ENCODE data around the gene ERFL.

ERFL gene

GRCh38 chr19:41929536-41930071, 1.4 kb upstream of the ERFL start:
- Histone ChIP-seq H3K4me3 (no peak overlapping the region), H3K27ac (no peak overlapping the region)

DNA sequence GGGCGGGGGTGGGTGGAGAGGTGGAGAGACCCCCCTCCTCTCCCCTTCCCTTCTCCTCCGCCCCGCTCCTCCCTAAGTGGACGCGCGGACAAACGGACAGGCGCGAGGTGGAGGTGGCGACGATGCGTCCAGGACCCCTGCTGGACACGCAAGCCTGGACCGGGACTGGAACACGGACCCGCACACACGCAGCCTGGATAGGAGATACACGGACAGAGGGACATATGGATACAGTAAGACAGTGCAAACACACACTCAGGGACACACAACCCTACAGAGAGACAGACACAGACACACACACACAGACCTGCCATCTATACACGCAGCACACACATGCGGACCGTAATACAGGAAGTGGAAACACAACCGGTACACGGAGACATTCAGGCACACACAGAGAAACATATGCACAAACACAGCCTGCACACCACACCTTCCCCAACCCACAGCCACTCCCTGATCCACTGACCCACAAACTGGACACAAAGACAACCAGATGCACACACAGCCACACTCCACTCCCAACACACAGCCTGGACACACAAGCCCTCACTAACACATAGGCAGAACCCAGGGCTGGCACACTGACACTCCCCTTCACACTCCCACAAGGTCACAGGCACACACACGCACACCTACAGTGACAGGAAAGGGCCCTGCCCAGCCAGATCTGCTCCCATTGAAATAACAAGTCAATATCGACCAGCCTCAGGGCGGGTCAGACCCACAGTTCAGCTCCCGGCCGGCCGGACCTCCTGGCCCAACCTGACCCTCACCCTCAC, 696 bp upstream of the ERFL start:
- peak overlapping the region; percentile 23 to 43 (median 37) for H3K4me3 ChIP-seq

DNA sequence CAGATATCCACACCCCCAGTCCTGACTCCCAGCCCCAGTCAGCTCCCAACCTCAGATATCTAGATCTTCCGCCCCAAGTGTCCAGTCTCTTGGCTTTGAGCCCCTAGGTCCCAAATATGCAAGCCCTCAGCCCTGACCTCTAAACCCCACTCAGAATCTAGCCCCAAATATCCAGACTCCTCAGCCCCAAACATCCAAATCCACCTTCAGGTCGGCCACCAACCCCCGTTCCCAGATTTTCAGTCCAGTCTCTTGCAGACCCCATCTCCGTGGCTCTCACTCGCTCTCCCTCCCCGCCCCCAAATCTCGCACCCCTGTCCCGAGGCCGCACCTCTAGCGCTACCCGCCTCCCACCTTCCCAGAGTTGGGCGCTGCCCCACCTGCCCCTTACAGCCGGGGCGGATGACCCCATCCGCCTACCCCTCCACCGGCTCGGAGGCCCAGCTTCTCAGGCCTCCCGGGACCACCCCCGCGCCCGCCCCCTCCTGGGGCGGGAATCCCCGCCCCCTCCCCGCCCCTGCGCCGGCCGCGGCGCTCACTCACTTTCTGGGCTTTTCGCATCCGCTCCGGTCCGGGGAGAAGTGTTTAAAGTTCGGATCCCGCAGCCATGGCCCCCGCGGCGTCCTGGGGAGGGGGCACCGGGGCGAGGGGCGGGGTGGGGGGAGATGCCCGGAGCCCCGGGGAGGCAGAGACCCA, 604 bp downstream of the ERFL start:
- peak overlapping the region in 6 of 21 experiments; percentile 9 to 59 (median 14) for H3K27ac ChIP-seq
- H3K4me3 ChIP-seq: peak overlapping the region; percentile 23 to 43 (median 37)

More for the DNA sequence above, 696 bp upstream of the ERFL start:
- H3K27ac ChIP-seq: peak overlapping the region in 3 of 21 experiments; percentile 12 to 59 (median 57)

DNA sequence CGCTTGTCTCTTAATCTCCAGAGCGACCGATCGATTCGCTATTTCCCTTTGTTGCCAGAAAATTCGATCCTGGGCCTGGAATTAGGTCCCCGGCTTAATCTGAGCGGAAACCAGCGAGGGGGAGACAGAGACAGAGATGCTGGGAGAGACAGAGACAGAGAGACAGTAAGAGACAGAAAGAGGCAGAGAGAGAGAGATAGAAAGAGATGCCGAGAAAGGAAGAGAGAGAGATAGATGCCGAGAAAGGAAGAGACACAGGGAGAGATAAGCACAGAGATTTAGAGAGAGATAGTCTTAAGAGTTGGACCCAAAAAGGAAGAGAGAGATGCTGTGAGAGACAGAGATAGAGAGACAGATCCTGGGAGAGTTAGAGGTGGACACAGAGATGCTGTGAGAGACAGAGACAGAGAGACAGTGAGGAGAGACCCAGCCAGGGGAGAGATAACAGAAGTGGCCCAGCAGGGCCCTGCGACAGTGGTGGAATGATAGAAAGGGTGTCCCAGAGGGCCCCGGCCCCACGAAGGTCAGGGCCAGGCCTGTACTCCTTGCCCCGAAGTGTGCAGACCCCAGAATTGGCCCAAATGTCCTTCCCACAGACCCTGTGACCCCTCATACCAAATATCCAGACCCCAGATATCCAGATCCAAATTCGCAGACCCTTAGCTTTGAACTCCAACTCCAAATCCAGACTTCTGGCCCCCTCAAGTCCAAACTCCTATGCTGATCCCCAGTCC, 1.3 kb downstream of the ERFL start:
- Histone ChIP-seq H3K4me3 (no peak overlapping the region), H3K27ac (no peak overlapping the region)

- Histone ChIP-seq H3K4me3 (no peak overlapping the region), H3K27ac (no peak overlapping the region)
Observed at GRCh38 chr19:41926028-41926762, 2.1 kb downstream of the ERFL start.

GRCh38 chr19:41925208-41926003, 2.8 kb downstream of the ERFL start:
- H3K27ac ChIP-seq: no peak overlapping the region
- no peak overlapping the region for H3K4me3 ChIP-seq

DNA sequence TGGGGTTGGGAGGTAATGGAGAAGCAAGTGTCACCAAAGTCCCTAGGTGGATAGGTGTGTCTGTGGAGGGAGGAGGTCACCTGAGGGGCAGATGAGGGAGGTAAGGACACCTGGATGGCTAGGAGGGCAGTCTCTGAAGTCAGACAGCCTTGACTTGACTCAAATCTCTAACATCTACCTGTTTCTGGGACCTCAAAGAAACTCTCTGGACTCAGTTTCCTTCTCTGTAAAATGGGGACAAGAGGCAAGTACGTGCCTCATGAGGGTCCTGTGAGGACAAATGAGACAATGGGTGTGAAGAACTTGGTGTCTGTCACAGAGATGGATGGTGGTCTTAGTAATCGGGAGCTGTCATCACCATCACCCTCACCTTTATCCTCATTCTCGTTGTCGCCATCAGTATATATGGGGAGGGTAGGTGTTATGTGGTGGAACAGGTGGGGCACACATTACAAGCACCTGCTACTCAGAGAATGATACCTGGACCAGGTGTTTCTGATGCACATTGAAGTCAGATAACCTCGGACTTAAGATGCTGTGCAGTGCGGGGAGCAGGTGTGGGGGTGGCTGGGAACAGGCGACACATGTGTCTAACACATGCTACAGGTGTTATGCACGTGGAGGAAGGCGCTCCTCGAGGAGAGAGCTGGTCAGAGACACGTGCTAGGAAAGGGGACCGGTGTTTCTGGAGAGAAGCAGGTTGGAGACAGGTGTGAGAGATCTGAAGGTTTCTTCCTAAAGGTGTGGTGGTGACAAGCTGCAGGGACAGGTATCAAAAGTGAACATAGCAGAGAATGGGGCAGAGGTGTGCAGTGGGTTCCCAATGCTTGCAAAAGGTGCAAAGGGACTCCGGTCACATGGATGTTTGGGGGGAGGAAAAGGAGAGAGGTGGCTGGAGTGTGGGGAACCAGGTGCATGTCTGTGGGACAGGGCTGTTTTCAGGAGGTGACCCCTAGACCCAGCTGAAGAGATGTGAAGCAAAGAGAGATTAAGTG, 3.8 kb downstream of the ERFL start:
- H3K27ac ChIP-seq: no peak overlapping the region
- H3K4me3 ChIP-seq: no peak overlapping the region

DNA sequence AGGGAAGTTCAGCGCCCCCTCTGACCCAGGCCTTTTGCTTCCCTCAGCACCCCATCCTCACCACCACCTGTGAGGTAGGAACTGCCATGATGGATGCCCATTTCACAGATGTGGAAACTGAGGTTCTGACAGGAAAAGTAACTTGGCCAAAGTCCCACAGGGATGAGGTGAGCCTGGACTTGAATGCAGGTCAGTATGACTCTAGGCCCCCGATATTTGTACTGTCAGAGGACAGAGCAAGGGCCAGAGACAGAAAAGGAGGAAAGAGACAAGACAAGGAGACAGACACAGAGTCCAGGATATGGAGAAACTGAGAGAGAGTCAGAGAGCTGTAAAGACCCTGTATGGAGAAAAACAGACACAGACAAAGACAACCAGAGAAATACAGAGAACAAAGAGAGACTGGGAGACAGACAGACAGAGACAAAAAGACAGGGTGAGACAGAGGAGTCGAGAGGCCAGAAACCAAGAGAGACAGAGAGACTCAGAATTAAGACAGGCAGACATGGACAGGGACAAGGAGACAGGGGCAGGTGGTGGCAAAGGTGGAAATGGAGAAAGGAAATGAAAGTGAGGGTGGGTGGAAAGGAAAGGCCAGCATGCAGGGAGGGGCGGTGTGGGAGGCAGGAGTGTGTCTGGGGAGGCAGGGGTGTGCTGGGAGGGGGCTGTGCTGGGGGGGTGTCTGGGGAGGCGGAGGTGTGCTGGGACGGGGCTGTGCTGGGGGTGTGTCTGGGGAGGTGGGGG, 5.0 kb downstream of the ERFL start:
- Histone ChIP-seq H3K27ac (no peak overlapping the region), H3K4me3 (no peak overlapping the region)

GRCh38 chr19:41922585-41922984, 5.7 kb downstream of the ERFL start:
- H3K27ac ChIP-seq: no peak overlapping the region
- H3K4me3 ChIP-seq: no peak overlapping the region

- Histone ChIP-seq H3K4me3 (no peak overlapping the region), H3K27ac (no peak overlapping the region)
Observed at GRCh38 chr19:41921577-41922576, 6.4 kb downstream of the ERFL start.

- H3K27ac ChIP-seq: no peak overlapping the region
Observed at GRCh38 chr19:41920882-41921576, 7.2 kb downstream of the ERFL start.

GRCh38 chr19:41919948-41920712, 8.1 kb downstream of the ERFL start:
- Histone ChIP-seq H3K27ac (no peak overlapping the region), H3K4me3 (no peak overlapping the region)

More at GRCh38 chr19:41920882-41921576, 7.2 kb downstream of the ERFL start:
- H3K4me3 ChIP-seq: no peak overlapping the region

DNA sequence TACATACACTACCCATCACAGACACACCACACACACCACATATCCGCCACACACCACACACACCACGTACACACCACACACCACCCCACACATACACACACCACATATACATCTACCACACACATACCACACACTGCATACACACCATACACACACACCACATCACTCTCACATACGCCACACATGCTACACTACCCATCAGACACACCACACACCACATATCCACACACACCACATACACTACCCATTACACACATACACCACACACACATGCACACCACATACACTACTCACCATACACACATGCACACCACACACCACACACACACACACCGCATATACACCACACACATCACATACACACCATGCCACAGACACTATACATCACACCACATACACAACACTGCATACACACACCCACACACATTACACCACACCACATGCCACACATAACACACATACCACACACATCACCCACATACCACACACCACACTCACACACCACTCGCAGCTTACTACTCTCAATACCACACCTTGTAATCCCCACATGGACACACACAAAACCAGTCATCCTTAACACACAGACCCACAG, 9.5 kb downstream of the ERFL start:
- Histone ChIP-seq H3K4me3 (no peak overlapping the region), H3K27ac (no peak overlapping the region)

- Histone ChIP-seq H3K4me3 (no peak overlapping the region), H3K27ac (no peak overlapping the region)
Observed at GRCh38 chr19:41918095-41918494, 10.2 kb downstream of the ERFL start.
